SK-N-SH (cell line): ENCODE data around the gene DNAH5.

Experiments
- CTCF ChIP-seq: fragments of 200-600 bp; sonication (generic); IDR thresholded peaks from 2 replicates; pipeline ENCODE4 v1.6.1; 2017; ENCODE audit warnings: antibody characterized with exemption, mild to moderate bottlenecking, moderate library complexity
- MAX ChIP-seq: IDR thresholded peaks from 2 replicates; pipeline ENCODE4 v1.4.0; 2012; ENCODE audit warnings: low read depth
- MXI1 ChIP-seq: IDR thresholded peaks from 2 replicates; pipeline ENCODE4 v1.6.1; 2012; ENCODE audit warnings: mild to moderate bottlenecking, low read depth, low read length, improper control_type of control experiment
- POLR2AphosphoS5 ChIP-seq: IDR thresholded peaks from 2 replicates; pipeline ENCODE4 v1.6.1; 2012; ENCODE audit warnings: low read depth, low read length
- SIN3A ChIP-seq: IDR thresholded peaks from 2 replicates; pipeline ENCODE4 v1.6.1; 2012; ENCODE audit warnings: low read depth, mild to moderate bottlenecking, low read length, moderate library complexity, borderline replicate concordance
- TAF1 ChIP-seq: IDR thresholded peaks from 2 replicates; pipeline ENCODE4 v1.6.1; 2012; ENCODE audit warnings: low read depth, mild to moderate bottlenecking, low read length, moderate library complexity, borderline replicate concordance
- USF2 ChIP-seq: fragments of 150-350 bp; IDR thresholded peaks from 2 replicates; pipeline ENCODE4 v1.6.1; 2017; ENCODE audit warnings: antibody characterized with exemption, low read length, low read depth, borderline replicate concordance

- TF ChIP-seq CTCF (no peak), POLR2AphosphoS5 (no peak), TAF1 (no peak), USF2 (no peak), MAX (no peak), MXI1 (no peak), SIN3A (no peak)
These were observed 199.0 kb downstream of the DNAH5 start for GRCh38 chr5:13745508-13745907.
